ENCODE measurements around the gene ZNF318.
"Not testable (repeated sequence)": the region's sequence is repeated elsewhere in the genome, so short reads cannot be mapped to it uniquely, and the experiment has no call there.

Gene ZNF318

DNA sequence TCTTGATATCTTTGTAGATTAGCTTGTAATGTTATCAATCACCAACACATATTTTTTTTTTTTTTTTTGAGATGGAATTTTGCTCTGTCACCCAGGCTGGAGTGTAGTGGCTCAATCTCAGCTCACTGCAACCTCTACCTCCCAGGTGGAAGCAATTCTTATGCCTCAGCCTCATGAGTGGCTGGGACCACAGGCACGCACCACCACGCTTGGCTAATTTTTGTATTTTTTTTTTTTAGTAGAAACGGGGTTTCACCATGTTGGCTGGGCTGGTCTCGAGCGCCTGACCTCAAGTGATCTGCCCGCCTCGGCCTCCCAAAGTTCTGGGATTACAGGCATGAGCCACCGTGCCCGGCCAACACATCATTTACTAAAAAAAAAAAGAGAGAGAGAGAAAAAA, 11.4 kb upstream of the ZNF318 start:
- H3K9ac ChIP-seq (ENCODE audit: low read depth, low read length); H3K4me3 ChIP-seq (ENCODE audit: low read depth, low read length); H3K4me1 ChIP-seq (ENCODE audit: control insufficient read depth, insufficient read depth, low read length); H3K36me3 ChIP-seq (ENCODE audit: control insufficient read depth, insufficient read depth, low read length); H3K9me3 ChIP-seq (ENCODE audit: control insufficient read depth, insufficient read depth, low read length); H3K27me3 ChIP-seq (ENCODE audit: control insufficient read depth, insufficient read depth, low read length): not testable (repeated sequence)

DNA sequence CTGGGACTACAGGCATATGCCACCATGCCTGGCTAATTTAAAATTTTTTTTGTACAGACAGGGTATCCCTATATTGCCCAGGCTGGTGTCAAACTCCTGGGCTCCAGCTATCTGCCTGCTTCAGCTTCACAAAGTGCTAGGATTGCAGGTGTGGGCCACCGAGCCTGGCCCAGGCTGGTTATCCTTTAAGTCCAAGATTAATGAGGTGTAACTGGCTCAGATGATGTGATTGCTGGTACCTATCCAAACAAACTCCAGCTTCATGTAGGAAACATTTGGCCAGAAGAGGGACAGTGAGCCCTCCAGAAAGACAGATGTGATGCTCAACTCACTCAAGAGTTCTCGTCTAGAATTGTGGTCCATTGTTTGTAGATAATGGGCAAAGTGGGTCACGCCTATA, 9.2 kb upstream of the ZNF318 start:
- Histone ChIP-seq H3K9me3 (ENCODE audit: control insufficient read depth, insufficient read depth, low read length) (no peaks in the 10 kb centered on the region), H3K4me1 (ENCODE audit: control insufficient read depth, insufficient read depth, low read length) (no peaks in the 10 kb centered on the region), H3K9ac (ENCODE audit: low read depth, low read length) (no peak overlapping the region), H3K4me3 (ENCODE audit: low read depth, low read length) (no peak overlapping the region), H3K27me3 (ENCODE audit: control insufficient read depth, insufficient read depth, low read length) (no peaks in the 10 kb centered on the region), H3K36me3 (ENCODE audit: control insufficient read depth, insufficient read depth, low read length) (no peaks in the 10 kb centered on the region)

DNA sequence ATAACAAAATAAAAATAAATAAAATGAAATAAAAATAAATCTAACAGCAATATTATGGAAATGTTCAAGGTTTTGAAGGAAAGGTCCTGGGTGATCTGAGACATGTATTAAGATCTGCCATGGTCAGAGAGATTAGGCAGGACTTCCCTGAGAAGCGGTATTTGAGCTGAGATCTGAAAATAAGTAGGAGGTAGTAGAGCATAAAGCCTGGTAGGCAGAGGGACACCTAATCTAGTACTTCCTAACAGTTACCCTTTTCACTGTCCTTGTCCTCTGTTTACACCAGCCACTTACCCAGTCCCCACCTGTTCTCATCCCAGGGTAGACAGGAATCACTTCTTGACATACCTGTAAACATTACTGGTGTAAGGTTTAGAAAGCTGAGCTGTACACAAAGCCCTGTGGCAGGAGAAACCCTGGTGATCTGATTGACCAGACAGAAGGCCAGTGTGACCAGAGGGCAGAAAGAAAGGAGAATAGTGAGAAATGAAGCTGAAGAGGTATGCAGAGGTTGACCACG, 8.3 kb upstream of the ZNF318 start:
- H3K36me3 ChIP-seq (ENCODE audit: control insufficient read depth, insufficient read depth, low read length), result no peaks in the 10 kb centered on the region
- H3K27me3 ChIP-seq (ENCODE audit: control insufficient read depth, insufficient read depth, low read length), result no peaks in the 10 kb centered on the region
- H3K4me1 ChIP-seq (ENCODE audit: control insufficient read depth, insufficient read depth, low read length), result no peaks in the 10 kb centered on the region
- no peak overlapping the region for H3K9ac ChIP-seq (ENCODE audit: low read depth, low read length)
- H3K9me3 ChIP-seq (ENCODE audit: control insufficient read depth, insufficient read depth, low read length), result no peaks in the 10 kb centered on the region
- H3K4me3 ChIP-seq (ENCODE audit: low read depth, low read length), result no peak overlapping the region

DNA sequence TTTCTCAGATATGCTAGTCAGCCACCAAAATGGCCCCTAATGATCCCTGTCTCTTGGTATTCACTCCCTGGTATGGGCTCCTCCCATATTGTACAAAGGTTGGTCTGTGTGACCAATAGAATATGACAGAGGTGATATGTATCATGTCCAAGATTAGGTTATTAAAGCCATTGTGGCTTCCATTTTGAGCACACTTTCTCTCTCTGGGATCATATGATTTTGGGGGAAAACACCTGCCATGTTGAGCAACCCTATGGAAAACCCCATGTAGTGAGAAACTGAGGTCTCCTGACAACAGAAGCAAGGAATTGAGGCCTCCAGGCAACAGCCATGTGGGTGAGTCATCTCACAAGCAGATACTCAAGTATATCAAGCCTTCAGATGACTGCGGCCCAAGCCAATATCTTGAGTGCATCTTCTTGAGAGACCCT, 7.1 kb upstream of the ZNF318 start:
- no peak overlapping the region for H3K9ac ChIP-seq (ENCODE audit: low read depth, low read length)
- H3K4me1 ChIP-seq (ENCODE audit: control insufficient read depth, insufficient read depth, low read length), result peaks cover 1% of the 10 kb centered on the region
- H3K4me3 ChIP-seq (ENCODE audit: low read depth, low read length), result no peak overlapping the region
- no peaks in the 10 kb centered on the region for H3K9me3 ChIP-seq (ENCODE audit: control insufficient read depth, insufficient read depth, low read length)
- H3K27me3 ChIP-seq (ENCODE audit: control insufficient read depth, insufficient read depth, low read length), result no peaks in the 10 kb centered on the region
- no peaks in the 10 kb centered on the region for H3K36me3 ChIP-seq (ENCODE audit: control insufficient read depth, insufficient read depth, low read length)

DNA sequence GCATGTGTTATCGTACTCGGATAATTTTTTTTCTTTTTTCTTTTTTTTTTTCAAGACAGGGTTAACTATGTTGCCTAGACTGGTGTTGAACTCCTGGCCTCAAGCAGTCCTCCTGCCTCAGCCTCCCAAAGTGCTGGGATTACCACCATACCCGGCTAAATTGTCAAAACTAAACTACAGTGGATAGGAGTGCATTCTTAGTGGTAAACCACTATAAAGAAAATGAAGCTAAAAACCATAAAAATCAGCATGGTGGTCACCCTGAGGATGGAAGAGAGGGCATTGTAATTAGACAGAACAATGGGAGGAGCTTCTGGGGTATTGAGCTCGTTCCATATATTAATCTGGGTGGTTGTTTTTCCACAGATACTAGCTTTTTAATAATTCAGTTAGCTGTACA, 6.2 kb upstream of the ZNF318 start:
- no peaks in the 10 kb centered on the region for H3K36me3 ChIP-seq (ENCODE audit: control insufficient read depth, insufficient read depth, low read length)
- H3K27me3 ChIP-seq (ENCODE audit: control insufficient read depth, insufficient read depth, low read length), result no peaks in the 10 kb centered on the region
- H3K4me3 ChIP-seq (ENCODE audit: low read depth, low read length), result no peak overlapping the region
- no peak overlapping the region for H3K9ac ChIP-seq (ENCODE audit: low read depth, low read length)
- H3K4me1 ChIP-seq (ENCODE audit: control insufficient read depth, insufficient read depth, low read length), result peaks cover 2% of the 10 kb centered on the region
- H3K9me3 ChIP-seq (ENCODE audit: control insufficient read depth, insufficient read depth, low read length), result no peaks in the 10 kb centered on the region

DNA sequence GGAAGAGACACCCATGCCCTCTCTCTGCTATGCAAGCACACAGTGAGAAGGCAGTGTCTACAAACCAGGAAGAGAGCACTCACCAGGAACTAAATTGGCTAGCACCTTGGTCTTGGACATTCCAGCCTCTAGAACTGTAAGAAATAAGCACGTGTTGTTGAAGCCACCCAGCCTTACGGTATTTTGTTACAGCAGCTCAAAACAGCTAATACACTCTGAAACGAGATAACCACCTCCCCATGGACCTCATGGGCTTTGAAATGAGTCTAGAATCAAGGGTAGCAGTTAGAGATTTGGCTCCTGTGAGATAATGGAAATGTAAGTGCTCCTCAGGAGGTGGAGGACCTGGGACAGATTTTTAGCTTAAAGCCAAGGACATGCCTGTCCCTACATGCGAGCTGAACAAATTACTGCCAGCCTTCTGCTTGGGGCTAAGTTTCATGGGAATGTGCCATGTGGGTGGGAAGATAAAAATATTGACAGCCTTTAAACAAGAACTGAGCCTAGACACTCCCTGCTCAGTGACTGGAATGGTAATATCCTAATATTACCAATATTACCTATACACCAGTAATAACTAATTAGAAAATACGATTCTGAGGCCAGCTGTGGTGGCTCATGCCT, 3.9 kb upstream of the ZNF318 start:
- H3K9ac ChIP-seq (ENCODE audit: low read depth, low read length), result no peak overlapping the region
- H3K9me3 ChIP-seq (ENCODE audit: control insufficient read depth, insufficient read depth, low read length), result no peaks in the 10 kb centered on the region
- H3K27me3 ChIP-seq (ENCODE audit: control insufficient read depth, insufficient read depth, low read length), result peaks cover 2% of the 10 kb centered on the region
- H3K4me3 ChIP-seq (ENCODE audit: low read depth, low read length), result no peak overlapping the region
- peaks cover 7% of the 10 kb centered on the region for H3K4me1 ChIP-seq (ENCODE audit: control insufficient read depth, insufficient read depth, low read length)
- H3K36me3 ChIP-seq (ENCODE audit: control insufficient read depth, insufficient read depth, low read length), result no peaks in the 10 kb centered on the region

DNA sequence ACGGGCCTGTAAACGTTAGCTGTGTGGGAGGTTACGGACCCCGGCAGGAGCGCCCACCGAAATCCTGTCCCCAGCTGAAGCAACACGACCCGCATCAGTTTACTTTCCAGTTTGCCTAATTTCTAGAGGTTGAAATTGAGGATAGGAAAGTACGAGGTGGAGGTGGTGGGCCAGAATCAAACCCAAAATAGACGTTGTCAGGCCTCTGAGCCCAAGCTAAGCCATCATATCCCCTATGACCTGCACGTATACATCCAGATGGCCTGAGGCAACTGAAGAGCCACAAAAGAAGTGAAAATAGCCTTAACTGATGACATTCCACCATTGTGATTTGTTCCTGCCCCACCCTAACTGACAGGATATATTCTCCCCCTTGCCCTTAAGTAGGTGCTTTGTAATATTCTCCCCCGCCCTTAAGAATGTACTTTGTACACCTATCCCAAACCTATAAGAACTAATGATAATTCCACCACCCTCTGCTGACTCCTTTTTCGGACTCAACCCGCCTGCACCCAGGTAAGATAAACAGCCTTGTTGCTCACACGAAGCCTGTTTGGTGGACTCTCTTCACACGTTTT, 645 bp upstream of the ZNF318 start:
- H3K4me3 ChIP-seq (ENCODE audit: low read depth, low read length), result peak overlapping the region; percentile 79
- not testable (repeated sequence) for H3K36me3 ChIP-seq (ENCODE audit: control insufficient read depth, insufficient read depth, low read length); H3K9me3 ChIP-seq (ENCODE audit: control insufficient read depth, insufficient read depth, low read length)
- peaks cover 15% of the 10 kb centered on the region for H3K27me3 ChIP-seq (ENCODE audit: control insufficient read depth, insufficient read depth, low read length)
- peak overlapping the region; percentile 37 for H3K9ac ChIP-seq (ENCODE audit: low read depth, low read length)
- H3K4me1 ChIP-seq (ENCODE audit: control insufficient read depth, insufficient read depth, low read length), result peaks cover 11% of the 10 kb centered on the region

DNA sequence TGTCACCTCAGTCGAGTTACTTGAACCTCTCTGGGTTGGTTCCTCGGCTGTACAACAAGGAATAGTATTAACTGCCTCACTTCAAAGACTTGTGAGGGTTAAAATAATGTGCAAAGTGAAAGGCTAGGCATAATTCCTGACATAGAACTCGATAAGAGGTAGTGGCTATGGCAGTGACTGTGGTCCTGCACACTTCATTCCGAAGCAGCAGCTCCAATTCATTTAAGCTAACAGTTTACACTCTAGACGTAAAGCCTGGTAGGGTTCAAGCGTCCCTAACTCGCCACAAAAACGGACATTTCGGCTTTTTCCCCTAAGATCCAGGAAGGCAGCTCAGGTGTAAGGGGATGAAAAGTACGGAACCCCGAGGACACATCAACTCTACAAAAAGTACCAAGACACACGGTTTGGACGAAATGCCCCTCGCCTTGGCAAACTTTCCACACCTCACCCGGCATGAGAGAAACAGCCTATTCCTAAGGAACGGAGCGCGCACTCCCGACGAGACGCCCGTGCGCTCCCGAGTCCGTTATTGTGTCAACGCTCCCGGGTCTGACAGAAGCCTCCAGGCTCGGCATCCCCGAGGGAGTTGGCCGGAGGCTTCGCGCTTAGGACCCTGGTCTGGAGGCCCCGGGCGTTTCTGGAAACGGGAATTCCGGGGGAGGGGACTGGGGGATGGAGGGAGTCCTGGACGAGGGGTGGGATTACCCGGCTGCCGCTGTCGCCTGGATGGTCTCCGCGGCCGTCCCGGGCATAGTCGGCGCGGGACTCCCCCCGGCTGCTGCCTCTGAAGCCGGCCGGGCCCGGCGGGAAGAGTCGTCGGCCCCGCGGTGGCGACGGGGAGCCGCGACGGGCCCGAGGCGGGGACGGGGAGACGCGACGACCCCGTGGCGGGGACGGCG, 937 bp downstream of the ZNF318 start:
- Histone ChIP-seq H3K36me3 (ENCODE audit: control insufficient read depth, insufficient read depth, low read length) (no peaks in the 10 kb centered on the region), H3K9ac (ENCODE audit: low read depth, low read length) (peak overlapping the region; percentile 16), H3K4me3 (ENCODE audit: low read depth, low read length) (peak overlapping the region; percentile 76), H3K9me3 (ENCODE audit: control insufficient read depth, insufficient read depth, low read length) (no peaks in the 10 kb centered on the region), H3K4me1 (ENCODE audit: control insufficient read depth, insufficient read depth, low read length) (peaks cover 11% of the 10 kb centered on the region), H3K27me3 (ENCODE audit: control insufficient read depth, insufficient read depth, low read length) (peaks cover 15% of the 10 kb centered on the region)

DNA sequence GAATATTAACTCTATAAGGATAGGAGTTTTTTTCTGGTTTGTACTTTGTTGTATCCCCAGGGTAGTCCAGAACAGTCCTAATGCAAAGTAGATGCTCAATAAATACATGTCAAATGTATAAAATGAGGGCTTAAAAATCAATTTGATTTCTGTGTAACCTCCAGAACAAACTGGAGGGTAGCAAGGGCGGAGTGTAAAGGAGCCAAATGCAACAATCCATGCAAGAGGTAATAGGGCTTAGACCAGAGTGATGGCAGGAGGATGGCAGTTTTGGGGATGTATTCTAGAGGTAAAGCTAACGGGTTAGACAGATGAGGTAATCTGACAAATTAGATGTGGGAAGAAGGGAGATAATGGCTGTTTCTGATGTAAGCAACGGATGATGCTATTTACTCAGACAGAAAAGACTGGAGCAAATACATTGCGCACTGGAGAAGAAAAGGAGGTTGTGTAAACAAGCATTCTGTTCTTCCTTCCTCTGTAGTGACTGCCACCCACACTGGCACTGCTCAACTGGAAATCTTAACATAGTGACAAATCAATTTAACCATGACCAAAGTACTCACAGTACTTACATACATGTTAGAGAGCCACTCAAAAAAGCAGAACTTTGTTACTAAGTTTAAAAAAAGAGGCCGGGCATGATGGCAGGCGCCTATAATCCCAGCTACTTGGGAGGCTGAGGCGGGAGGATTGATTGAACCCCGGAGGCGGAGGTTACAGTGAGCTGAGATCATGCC, 2.0 kb downstream of the ZNF318 start:
- Histone ChIP-seq H3K36me3 (ENCODE audit: control insufficient read depth, insufficient read depth, low read length) (peaks cover 3% of the 10 kb centered on the region), H3K4me1 (ENCODE audit: control insufficient read depth, insufficient read depth, low read length) (peaks cover 11% of the 10 kb centered on the region), H3K27me3 (ENCODE audit: control insufficient read depth, insufficient read depth, low read length) (peaks cover 15% of the 10 kb centered on the region), H3K9ac (ENCODE audit: low read depth, low read length) (no peak overlapping the region), H3K4me3 (ENCODE audit: low read depth, low read length) (no peak overlapping the region), H3K9me3 (ENCODE audit: control insufficient read depth, insufficient read depth, low read length) (no peaks in the 10 kb centered on the region)

DNA sequence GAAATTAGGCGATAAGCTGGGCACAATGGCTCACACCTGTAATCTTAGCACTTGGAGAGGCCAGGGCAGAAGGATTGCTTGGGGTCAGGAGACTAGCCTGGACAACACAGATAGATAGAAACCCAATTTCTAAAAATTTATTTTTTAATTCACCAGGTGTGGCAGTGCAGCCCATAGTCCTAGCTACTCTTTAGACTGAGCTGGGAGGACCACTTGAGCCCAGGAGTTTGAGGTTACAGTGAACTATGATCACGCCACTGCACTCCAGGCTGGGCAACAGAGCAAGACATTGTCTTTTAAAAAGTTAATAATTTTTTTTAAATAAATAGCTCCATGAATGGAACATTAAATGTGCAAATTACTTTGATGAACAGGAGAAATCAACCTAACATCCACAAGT, 8.2 kb downstream of the ZNF318 start:
- Histone ChIP-seq H3K4me1 (ENCODE audit: control insufficient read depth, insufficient read depth, low read length) (no peaks in the 10 kb centered on the region), H3K9me3 (ENCODE audit: control insufficient read depth, insufficient read depth, low read length) (no peaks in the 10 kb centered on the region), H3K4me3 (ENCODE audit: low read depth, low read length) (no peak overlapping the region), H3K27me3 (ENCODE audit: control insufficient read depth, insufficient read depth, low read length) (no peaks in the 10 kb centered on the region), H3K9ac (ENCODE audit: low read depth, low read length) (no peak overlapping the region), H3K36me3 (ENCODE audit: control insufficient read depth, insufficient read depth, low read length) (peaks cover 3% of the 10 kb centered on the region)

DNA sequence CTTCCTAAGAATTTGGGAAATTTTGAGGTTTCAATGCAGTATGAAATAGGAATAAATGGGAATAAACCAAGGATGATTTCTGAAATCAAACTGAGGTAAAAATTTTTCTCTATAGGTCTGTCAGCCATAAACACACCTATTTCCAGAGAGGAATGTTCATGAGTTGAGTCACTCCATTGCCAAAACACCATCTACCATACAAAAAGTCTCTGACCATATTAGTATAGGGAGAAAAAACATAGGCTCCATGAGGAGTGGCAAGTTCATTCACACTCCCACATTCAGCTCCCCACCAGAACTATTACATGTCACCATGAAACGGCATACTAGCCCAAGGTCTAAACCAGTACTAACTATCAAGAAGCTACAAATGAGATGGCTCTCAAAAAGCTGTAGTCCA, 9.6 kb downstream of the ZNF318 start:
- no peaks in the 10 kb centered on the region for H3K4me1 ChIP-seq (ENCODE audit: control insufficient read depth, insufficient read depth, low read length)
- no peaks in the 10 kb centered on the region for H3K9me3 ChIP-seq (ENCODE audit: control insufficient read depth, insufficient read depth, low read length)
- no peak overlapping the region for H3K4me3 ChIP-seq (ENCODE audit: low read depth, low read length)
- peaks cover 9% of the 10 kb centered on the region for H3K36me3 ChIP-seq (ENCODE audit: control insufficient read depth, insufficient read depth, low read length)
- no peaks in the 10 kb centered on the region for H3K27me3 ChIP-seq (ENCODE audit: control insufficient read depth, insufficient read depth, low read length)
- H3K9ac ChIP-seq (ENCODE audit: low read depth, low read length), result no peak overlapping the region
